SH-SY5Y (cell line): ENCODE measurements around the gene CNNM3.

Experiments used
- GATA2 ChIP-seq: IDR thresholded peaks from 2 replicates; pipeline ENCODE4 v1.6.1; 2011; ENCODE audit warnings: mild to moderate bottlenecking, low read depth, low read length
- GATA3 ChIP-seq: IDR thresholded peaks from 2 replicates; pipeline ENCODE4 v1.6.1; 2011; ENCODE audit warnings: low read depth, mild to moderate bottlenecking, low read length, moderate library complexity

DNA sequence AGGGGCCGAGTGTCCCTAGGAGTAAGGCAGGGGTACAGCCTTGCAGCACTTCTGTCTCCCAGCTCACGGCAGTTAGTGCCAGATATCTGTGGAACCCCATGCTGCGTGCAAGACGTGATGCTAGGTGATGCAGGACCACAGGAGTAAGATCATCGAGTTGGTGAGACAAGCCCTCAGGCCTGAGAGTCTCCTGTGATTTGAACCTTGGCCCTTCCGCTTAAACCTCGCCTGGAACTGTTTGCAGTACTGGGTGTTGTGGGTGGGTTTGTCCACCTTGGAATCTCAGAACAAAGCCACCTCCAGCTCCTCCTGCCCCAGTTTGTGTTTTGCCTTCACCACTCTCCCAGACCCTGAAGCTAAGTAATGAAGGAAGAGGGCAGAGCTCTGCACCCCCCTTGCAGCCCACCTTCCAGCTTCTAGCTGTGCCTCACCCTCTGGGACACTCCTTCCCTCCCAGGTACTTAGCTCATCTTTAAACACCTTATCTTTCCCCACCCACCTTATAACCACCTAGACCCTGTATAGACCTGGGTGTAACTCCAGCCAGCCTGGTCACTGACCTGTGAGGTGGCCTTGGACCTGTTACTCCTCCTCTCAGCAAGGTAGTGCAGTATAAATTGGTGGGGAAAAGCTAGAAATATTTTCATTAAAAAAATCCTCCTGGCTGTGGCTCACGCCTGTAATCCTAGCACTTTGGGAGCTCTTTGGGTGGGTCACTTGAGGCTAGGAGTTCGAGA, 48.8 kb upstream of the CNNM3 start:
- TF ChIP-seq GATA3 = no peak
- no peak for TF ChIP-seq GATA2
